Heart left ventricle (tissue), 16 donors: ENCODE results near the gene PLPPR1. TPM values are rescaled to one million over a fixed set of nuclear protein-coding genes. Genes with fewer than 3 reads are reported as not detected.

Experiments used
- ATAC-seq, 4 donors: fragments of 200-7000 bp; cut with Tn5 transposase; one replicate each; pipeline ENCODE4 v1.9.1; 2020 to 2022; ENCODE audit warnings: moderate library complexity in 4 of 4, mild to moderate bottlenecking in 3 of 4, moderate number of reproducible peaks in 1 of 4
- DNase-seq, 5 donors: peaks; one replicate each; pipeline ENCODE4 v3.0.0-alpha.2; 2020
- H3K27ac ChIP-seq, 12 donors: fragments of 200-600 bp; sonication (generic) in 4 of 12; one replicate each; pipeline versions ENCODE4 v1.5.0 to v1.8.0; 2016 to 2022; ENCODE audit warnings: mild to moderate bottlenecking in 2 of 12
- H3K27me3 ChIP-seq, 9 donors: fragments of 200-600 bp; sonication (generic) in 2 of 9; one replicate each; pipeline versions ENCODE4 v1.5.1 to v1.8.0; 2016 to 2022; ENCODE audit warnings: mild to moderate bottlenecking in 3 of 9
- H3K36me3 ChIP-seq, 9 donors: fragments of 200-600 bp; sonication (generic) in 2 of 9; one replicate each; pipeline versions ENCODE4 v1.5.0 to v1.8.0; 2018 to 2022; ENCODE audit warnings: mild to moderate bottlenecking in 2 of 9
- H3K4me1 ChIP-seq, 12 donors: fragments of 200-600 bp; sonication (generic) in 4 of 12; one replicate each; pipeline versions ENCODE4 v1.5.0 to v1.8.0; 2016 to 2022; ENCODE audit warnings: mild to moderate bottlenecking in 3 of 12
- H3K4me3 ChIP-seq, 12 donors: fragments of 200-600 bp; sonication (generic) in 4 of 12; one replicate each; pipeline versions ENCODE4 v1.5.0 to v1.8.0; 2017 to 2022; ENCODE audit warnings: mild to moderate bottlenecking in 9 of 12, moderate library complexity in 4 of 12
- H3K9me3 ChIP-seq, 12 donors: fragments of 200-600 bp; sonication (generic) in 4 of 12; one replicate each; pipeline versions ENCODE4 v1.5.0 to v1.8.0; 2016 to 2022; ENCODE audit warnings: mild to moderate bottlenecking in 1 of 12
- CTCF ChIP-seq, 12 donors: fragments of 200-600 bp; sonication (generic) in 4 of 12; IDR thresholded peaks; one replicate each; pipeline versions ENCODE4 v1.5.0 to v1.8.0; 2018 to 2022; ENCODE audit warnings: antibody characterized with exemption in 12 of 12, mild to moderate bottlenecking in 5 of 12
- POLR2A ChIP-seq, 2 donors: fragments of 450-650 bp; IDR thresholded peaks; one replicate each; pipeline ENCODE4 v1.6.1; 2017; ENCODE audit warnings: antibody characterized with exemption in 2 of 2, mild to moderate bottlenecking in 2 of 2, moderate library complexity in 2 of 2
- WGBS, 4 donors: extraction: QIAGEN DNeasy Blood & Tissue Kit in 2 of 4; methylation state at CpG; one replicate each; pipeline versions ENCODE4 v1.1.5 to v1.1.7; 2013 to 2018; 5-methylcytosine and 5-hydroxymethylcytosine counted together
- intact Hi-C, 10 donors: fragments of 100-400 bp; cut with DNase I; formaldehyde crosslinking; loops; one replicate each; pipeline versions ENCODE4 v1.11.1 to v1.14.2; 2022
- polyA plus RNA-seq, 2 donors: library from polyadenylated mRNA; stranded (reverse); fragments of 200-250 nt; gene quantifications; one replicate each; pipeline ENCODE4 v1.2.3, GENCODE V29; 2013
- total RNA-seq, 9 donors: library from RNA; depleted of rRNA in 2 of 9; stranded (reverse); fragments of >200 nt in 2 of 9; fragmentation: NEBNext Ultra II Directional in 3 of 9; extraction: Animal tissue kit (Norgen Biotek cat#: 25700) in 3 of 9; gene quantifications; one replicate each; pipeline versions ENCODE4 v1.1.0 to v1.2.4, GENCODE V29; 2016 to 2023
- donor health status: ischemic (EF 13 %, LVEDD 7.1; RV severe dilation, severe dysfunction).
- donor health status: healthy with polysubstance abuse.
- donor health status: DM: no; HTN: yes; CAD: no.
- donor health status: DM: no; HTN: no; CAD: no.
- donor health status: ischemic (EF 25% LVEDD 6.9; RV normal size, moderate dysfunction).
- donor health status: ischemic (EF 25% LVEDD 5.7; RV mildly dilated, moderate dysfunction).
- donor health status: healthy.
- donor health status: DM: yes; HTN: yes; CAD: no.
- donor health status: ischemic (EF 35%, LVEDD 5.7; RV mildly dilated, moderate dysfunction).
- donor health status: nonischemic (EF 11% LVEDD 7.7; RV severe dilation, severe dysfunction).
- donor health status: DM: yes; HTN: yes; CAD: no.
- donor health status: PGD.
- donor health status: ischemic (EF 29% LVEDD 5.4; RV normal size, mild dysfunction).
- donor health status: nonischemic (EF 23%, LVEDD 6.1; RV moderate dilation, normal function).

The PLPPR1 gene
- total and polyA plus RNA-seq, 11 donors = 0.33 TPM; not detected in 10

- no peak for ATAC-seq
- WGBS, 4 donors = 42 to 50% (median 49%) methylated on average over 2 of the region's 2 CpGs
- Histone ChIP-seq H3K36me3 (no peaks in the 10 kb centered on the region), H3K4me3 (no peak overlapping the region), H3K27me3 (peaks cover 8 to 62% (median 21%) of the 10 kb centered on the region in 9 donors), H3K4me1 (peaks cover 0 to 27% (median 0%) of the 10 kb centered on the region in 12 donors), H3K9me3 (no peaks in the 10 kb centered on the region), H3K27ac (no peak overlapping the region)
- intact Hi-C loops = loop anchor here in 1 of 10 donors (2.0 kb wide), 1 partner anchor 21 kb away; no protein-coding TSS in a partner anchor
- DNase-seq = no peak
- TF ChIP-seq CTCF (IDR thresholded peaks at IDR 0.05) (no peak), POLR2A (IDR thresholded peaks at IDR 0.05) (no peak)
These were observed 2.6 kb upstream of the PLPPR1 start for GRCh38 chr9:101025940-101026339.

- TF ChIP-seq CTCF (IDR thresholded peaks at IDR 0.05) = no peak
- no peak for TF ChIP-seq POLR2A (IDR thresholded peaks at IDR 0.05)
- Histone ChIP-seq H3K36me3 (no peaks in the 10 kb centered on the region), H3K4me3 (no peak overlapping the region), H3K27me3 (peaks cover 8 to 62% (median 21%) of the 10 kb centered on the region in 9 donors), H3K4me1 (peaks cover 0 to 27% (median 0%) of the 10 kb centered on the region in 12 donors), H3K9me3 (no peaks in the 10 kb centered on the region), H3K27ac (no peak overlapping the region)
- no peak for DNase-seq
- intact Hi-C loops = loop anchor here in 1 of 10 donors (2.0 kb wide), 1 partner anchor 20 kb away; no protein-coding TSS in a partner anchor
- no peak for ATAC-seq
- 28 to 42% (median 39%) methylated on average over 4 of the region's 4 CpGs for WGBS, 4 donors
These were observed 1.7 kb upstream of the PLPPR1 start for GRCh38 chr9:101026824-101027223.

- peaks cover 0 to 27% (median 0%) of the 10 kb centered on the region in 12 donors for H3K4me1 ChIP-seq
- no peaks in the 10 kb centered on the region for H3K36me3 ChIP-seq
- H3K27me3 ChIP-seq = peaks cover 8 to 62% (median 21%) of the 10 kb centered on the region in 9 donors
- ATAC-seq (no peak), DNase-seq (no peak)
- no peak overlapping the region for H3K4me3 ChIP-seq
- no peaks in the 10 kb centered on the region for H3K9me3 ChIP-seq
- intact Hi-C loops = loop anchor here in 1 of 10 donors (2.0 kb wide), 1 partner anchor 20 kb away; no protein-coding TSS in a partner anchor
- 13 to 30% (median 22%) methylated on average over 2 of the region's 2 CpGs for WGBS, 4 donors
- no peak overlapping the region for H3K27ac ChIP-seq
- TF ChIP-seq POLR2A (IDR thresholded peaks at IDR 0.05) (no peak), CTCF (IDR thresholded peaks at IDR 0.05) (no peak)
These were observed 1.3 kb upstream of the PLPPR1 start for GRCh38 chr9:101027236-101027635.

- intact Hi-C loops = loop anchor here in 1 of 10 donors (2.0 kb wide), 1 partner anchor 19 kb away; no protein-coding TSS in a partner anchor
These were observed 688 bp upstream of the PLPPR1 start for GRCh38 chr9:101027733-101028345.

More at GRCh38 chr9:101027733-101028345, 688 bp upstream of the PLPPR1 start:
- Histone ChIP-seq H3K27me3 (peaks cover 8 to 59% (median 21%) of the 10 kb centered on the region in 9 donors), H3K9me3 (no peaks in the 10 kb centered on the region), H3K27ac (no peak overlapping the region), H3K4me1 (peaks cover 0 to 27% (median 0%) of the 10 kb centered on the region in 12 donors), H3K4me3 (peak overlapping the region in 11 of 12 donors; percentile 32 to 63 (median 51)), H3K36me3 (no peaks in the 10 kb centered on the region)
- ATAC-seq (no peak), DNase-seq (no peak)
- no peak for TF ChIP-seq POLR2A (IDR thresholded peaks at IDR 0.05)
- 20 to 28% (median 24%) methylated on average over 12 of the region's 12 CpGs for WGBS, 4 donors
